MV-4-11 (cell line): ENCODE measurements around the gene TAB2.
"Not testable (repeated sequence)": the region's sequence is repeated elsewhere in the genome, so short reads cannot be mapped to it uniquely, and the experiment has no call there.

ENCODE experiments used
- DNase-seq: peaks from one replicate; lab custom pipeline; 2025; lab: John Stamatoyannopoulos, UW

TAB2 gene

GRCh38 chr6:149444360-149445094 is 127.0 kb downstream of the TAB2 start:
- not testable (repeated sequence) for DNase-seq

GRCh38 chr6:149445095-149445466 is 127.6 kb downstream of the TAB2 start:
- DNase-seq: no peak

GRCh38 chr6:149445573-149445972 is 128.1 kb downstream of the TAB2 start:
- no peak for DNase-seq

- no peak for DNase-seq
These were observed 129.4 kb downstream of the TAB2 start for GRCh38 chr6:149446791-149447376.

GRCh38 chr6:149448821-149449453 is 131.4 kb downstream of the TAB2 start:
- DNase-seq: no peak

- DNase-seq: no peak
These were observed 132.5 kb downstream of the TAB2 start for GRCh38 chr6:149449831-149450678.

GRCh38 chr6:149450679-149451375 is 133.3 kb downstream of the TAB2 start:
- no peak for DNase-seq

- no peak for DNase-seq
These were observed 134.0 kb downstream of the TAB2 start for GRCh38 chr6:149451376-149452036.

- no peak for DNase-seq
These were observed 134.8 kb downstream of the TAB2 start for GRCh38 chr6:149452037-149452939.

GRCh38 chr6:149453597-149454345 is 136.3 kb downstream of the TAB2 start:
- no peak for DNase-seq

- DNase-seq: peak; percentile 66
These were observed 136.9 kb downstream of the TAB2 start for GRCh38 chr6:149454346-149454848.

- DNase-seq: no peak
These were observed 137.7 kb downstream of the TAB2 start for GRCh38 chr6:149455031-149455732.

- no peak for DNase-seq
These were observed 139.0 kb downstream of the TAB2 start for GRCh38 chr6:149456311-149457021.

GRCh38 chr6:149457316-149457884 is 139.9 kb downstream of the TAB2 start:
- no peak for DNase-seq

GRCh38 chr6:149458196-149458595 is 140.7 kb downstream of the TAB2 start:
- no peak for DNase-seq

GRCh38 chr6:149458806-149459205 is 141.3 kb downstream of the TAB2 start:
- no peak for DNase-seq

- DNase-seq: no peak
These were observed 142.2 kb downstream of the TAB2 start for GRCh38 chr6:149459761-149460160.

- DNase-seq: not testable (repeated sequence)
These were observed 142.7 kb downstream of the TAB2 start for GRCh38 chr6:149460249-149460648.
